Measurements from ENCODE around the gene CHST12. TPM values are rescaled to one million over a fixed set of nuclear protein-coding genes. Genes with fewer than 3 reads are reported as not detected.

CHST12 gene
- total and polyA plus RNA-seq, 10 of the 15 experiments (the other 5 are each of a cell fraction or from before 2014, with no cell fraction given) = 0.05 to 14.2 (median 3.3) TPM

GRCh38 chr7:2388637-2388954 is 14.8 kb upstream of the CHST12 start:
- CTCF ChIA-PET = no interaction called here
- TF ChIP-seq FOXM1 (IDR thresholded peaks at IDR 0.05; ENCODE audit: low read depth, low read length) (no peak), CREB1 (IDR thresholded peaks at IDR 0.05; ENCODE audit: low read depth) (no peak), CUX1 (IDR thresholded peaks at IDR 0.05; ENCODE audit: insufficient replicate concordance, low read depth, low read length) (no peak), HDAC6 (IDR thresholded peaks at IDR 0.05; ENCODE audit: unreplicated experiment) (no peak), SIN3A (IDR thresholded peaks at IDR 0.05; ENCODE audit: low read depth, low read length) (no peak), MEF2A (IDR thresholded peaks at IDR 0.05; ENCODE audit: insufficient read depth, low read depth, low read length) (no peak), SMAD1 (IDR thresholded peaks at IDR 0.05; ENCODE audit: low read depth, partially characterized antibody) (no peak), BACH1 (IDR thresholded peaks at IDR 0.05; ENCODE audit: borderline replicate concordance) (no peak), RAD21 (IDR thresholded peaks at IDR 0.05; ENCODE audit: insufficient read depth, low read depth, low read length) (no peak), MAX (IDR thresholded peaks at IDR 0.05; ENCODE audit: low read depth, low read length) (no peak), CHD4 (IDR thresholded peaks at IDR 0.05) (no peak), ZBED1 (IDR thresholded peaks at IDR 0.05; ENCODE audit: borderline replicate concordance) (no peak), ZBTB11 (CRISPR knock-in tag; IDR thresholded peaks at IDR 0.05) (no peak)
- TF ChIP-seq, protein P1, sequence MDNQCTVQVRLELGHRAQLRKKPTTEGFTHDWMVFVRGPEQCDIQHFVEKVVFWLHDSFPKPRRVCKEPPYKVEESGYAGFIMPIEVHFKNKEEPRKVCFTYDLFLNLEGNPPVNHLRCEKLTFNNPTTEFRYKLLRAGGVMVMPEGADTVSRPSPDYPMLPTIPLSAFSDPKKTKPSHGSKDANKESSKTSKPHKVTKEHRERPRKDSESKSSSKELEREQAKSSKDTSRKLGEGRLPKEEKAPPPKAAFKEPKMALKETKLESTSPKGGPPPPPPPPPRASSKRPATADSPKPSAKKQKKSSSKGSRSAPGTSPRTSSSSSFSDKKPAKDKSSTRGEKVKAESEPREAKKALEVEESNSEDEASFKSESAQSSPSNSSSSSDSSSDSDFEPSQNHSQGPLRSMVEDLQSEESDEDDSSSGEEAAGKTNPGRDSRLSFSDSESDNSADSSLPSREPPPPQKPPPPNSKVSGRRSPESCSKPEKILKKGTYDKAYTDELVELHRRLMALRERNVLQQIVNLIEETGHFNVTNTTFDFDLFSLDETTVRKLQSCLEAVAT (IDR thresholded peaks at IDR 0.05) = no peak

More at GRCh38 chr7:2388637-2388954, 14.8 kb upstream of the CHST12 start:
- no peak overlapping the region for H3K9ac ChIP-seq (ENCODE audit: control insufficient read depth, insufficient read depth, low read length)
- ChIA-PET POLR2A (no interaction called here), SMC1A (ENCODE audit: uncharacterized antibody, unreplicated experiment) (no interaction called here), RAD21 (ENCODE audit: unreplicated experiment) (no interaction called here)
- no peaks in the 10 kb centered on the region for H3K27me3 ChIP-seq (replicated peaks in 1 of 2; ENCODE audit: control insufficient read depth in 2 of 2, insufficient read depth in 2 of 2, low read length in 1 of 2)
- no peak overlapping the region for H3K4me3 ChIP-seq
- no peaks in the 10 kb centered on the region for H3K4me1 ChIP-seq (ENCODE audit: control insufficient read depth, insufficient read depth, low read length)
- H3K4me2 ChIP-seq (ENCODE audit: control insufficient read depth, insufficient read depth) = no peak overlapping the region
- no TSS peak for BruUV-seq (replicated peaks)
- no peaks in the 10 kb centered on the region for H3K9me3 ChIP-seq (replicated peaks; ENCODE audit: control insufficient read depth, insufficient read depth, low read length)
- H2AFZ ChIP-seq (ENCODE audit: control insufficient read depth, low read depth, low read length) = no peak overlapping the region
- intact Hi-C loops (cut with micrococcal nuclease; ENCODE audit: unreplicated experiment) (no loop called here), in situ Hi-C loops (cut with MboI) (no loop called here)
- H3K27ac ChIP-seq (ENCODE audit: control insufficient read depth, insufficient read depth) = no peak overlapping the region
- no peak for ATAC-seq
- DNase-seq (ENCODE audit: low read depth, low spot score) = no peak
- no peaks in the 10 kb centered on the region for H3K79me2 ChIP-seq (ENCODE audit: control insufficient read depth, insufficient read depth, low read length)
- WGBS (ENCODE audit: insufficient coverage, insufficient replicate concordance, low lambda C conversion rate, missing lambda C conversion rate) = 96% methylated on average over 4 of the region's 5 CpGs
- FAIRE-seq = no peak
- H3K36me3 ChIP-seq (ENCODE audit: control insufficient read depth in 2 of 2, insufficient read depth in 2 of 2, low read length in 1 of 2) = peaks cover 0 to 6% of the 10 kb centered on the region in 2 experiments; a peak in 2 of 4 replicates
- no peaks in the 10 kb centered on the region for H4K20me1 ChIP-seq (ENCODE audit: control insufficient read depth, insufficient read depth)

All from GM12878 (cell line).